HG02840 (cell line): ENCODE results near the gene RAD51B.

ENCODE experiments used
- ATAC-seq: cut with Tn5 transposase; IDR thresholded peaks from one replicate; pipeline ENCODE4 v1.9.1; 2021; ENCODE audit warnings: mild to moderate bottlenecking, moderate library complexity, moderate number of reproducible peaks; ENCODE audit not compliant: unreplicated experiment, low FRiP score

The RAD51B gene

DNA sequence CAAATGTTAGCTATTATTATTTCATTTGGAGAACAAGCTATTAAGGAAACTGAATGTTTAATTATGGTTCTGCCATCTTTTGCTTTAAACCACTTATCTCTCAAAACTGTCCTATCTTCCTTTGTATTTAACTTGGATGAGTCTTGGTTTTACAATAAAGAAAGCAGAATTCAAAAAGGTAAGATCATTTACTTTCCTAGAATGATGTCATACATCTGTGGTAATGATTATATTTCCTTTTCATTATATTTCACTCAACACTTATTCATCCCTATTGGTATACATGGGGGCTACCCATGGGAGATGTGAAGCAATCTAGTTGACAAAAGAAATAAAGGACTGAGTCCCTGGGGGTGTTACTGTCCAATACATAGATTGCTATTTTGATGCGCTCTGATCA lies 516.6 kb downstream of the RAD51B start:
- ATAC-seq, result no peak

GRCh38 chr14:68337279-68337678 lies 517.7 kb downstream of the RAD51B start:
- ATAC-seq, result no peak

DNA sequence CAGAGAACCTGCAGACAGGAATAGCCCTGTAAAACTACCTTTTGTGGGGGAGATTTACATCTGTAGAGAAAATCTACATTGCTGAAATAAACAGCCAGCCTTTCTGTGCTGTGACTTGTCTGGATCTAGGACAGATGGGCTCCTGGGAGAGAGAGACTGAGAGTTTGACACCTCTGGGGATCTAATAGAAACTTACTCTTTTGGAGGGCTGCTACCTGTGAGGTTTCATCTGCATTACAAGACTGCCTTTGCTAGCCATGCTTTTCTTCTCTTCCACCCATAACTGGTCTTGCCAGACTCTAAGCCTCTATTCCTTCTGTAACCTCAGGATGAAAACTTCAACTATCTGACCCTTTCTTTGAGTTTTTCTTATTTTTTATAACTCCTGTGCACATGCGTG lies 520.7 kb downstream of the RAD51B start:
- ATAC-seq, result no peak

- no peak for ATAC-seq
Measured at GRCh38 chr14:68341411-68342212, 522.0 kb downstream of the RAD51B start.

DNA sequence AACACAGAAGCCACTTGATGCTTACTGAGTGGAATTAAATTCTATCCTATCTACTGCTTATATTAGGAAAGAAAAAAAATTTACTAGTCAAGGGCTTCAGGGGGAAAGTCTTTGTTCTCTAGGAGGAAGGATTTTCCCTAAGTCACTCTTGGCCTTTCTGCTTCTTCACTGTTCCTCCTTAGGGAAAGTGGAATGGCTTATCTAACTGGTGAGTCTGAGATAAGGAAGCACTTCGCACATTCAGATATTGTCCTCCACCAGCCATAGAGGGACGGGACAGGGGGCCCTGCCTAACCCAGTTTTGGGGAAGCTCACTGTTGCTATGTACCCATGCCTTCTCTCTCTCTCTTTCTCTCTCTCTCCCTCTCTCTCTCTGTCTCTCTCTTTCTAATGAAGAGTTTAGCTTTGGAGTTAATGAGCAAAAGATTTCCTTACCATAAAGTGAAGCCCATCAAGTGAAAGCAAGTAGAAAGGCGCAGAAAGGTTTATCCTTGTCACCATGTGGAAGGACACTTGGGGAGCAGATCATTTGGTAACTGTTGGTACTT lies 522.7 kb downstream of the RAD51B start:
- ATAC-seq, result no peak

DNA sequence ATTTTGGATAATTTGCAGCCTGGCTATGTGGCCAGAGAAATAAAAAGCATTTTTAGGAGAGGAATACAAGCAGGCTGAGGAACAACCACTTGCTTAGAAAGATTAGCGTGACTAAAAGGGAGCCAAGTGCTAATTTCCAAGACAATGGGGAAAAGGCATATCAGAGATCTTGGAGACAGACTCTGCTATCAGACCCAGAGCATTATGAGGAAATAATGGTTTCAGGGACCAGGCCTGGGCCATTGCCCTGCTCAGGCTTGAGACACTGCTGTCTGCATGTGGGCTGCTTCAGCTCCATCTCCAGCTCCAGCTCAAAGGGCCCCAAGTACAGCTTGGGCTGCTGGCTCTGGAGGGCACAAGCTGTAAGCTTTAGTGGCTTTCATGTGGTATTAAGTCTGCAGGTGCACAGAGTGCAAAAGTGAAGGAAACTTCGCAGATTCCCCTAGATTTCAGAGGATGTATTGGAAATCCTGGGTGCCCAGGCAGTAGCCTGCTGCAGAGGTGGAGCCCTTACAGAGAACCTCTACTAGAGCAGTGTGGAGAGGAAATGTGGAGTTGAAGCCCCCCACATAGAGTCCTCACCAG lies 524.0 kb downstream of the RAD51B start:
- ATAC-seq, result no peak

DNA sequence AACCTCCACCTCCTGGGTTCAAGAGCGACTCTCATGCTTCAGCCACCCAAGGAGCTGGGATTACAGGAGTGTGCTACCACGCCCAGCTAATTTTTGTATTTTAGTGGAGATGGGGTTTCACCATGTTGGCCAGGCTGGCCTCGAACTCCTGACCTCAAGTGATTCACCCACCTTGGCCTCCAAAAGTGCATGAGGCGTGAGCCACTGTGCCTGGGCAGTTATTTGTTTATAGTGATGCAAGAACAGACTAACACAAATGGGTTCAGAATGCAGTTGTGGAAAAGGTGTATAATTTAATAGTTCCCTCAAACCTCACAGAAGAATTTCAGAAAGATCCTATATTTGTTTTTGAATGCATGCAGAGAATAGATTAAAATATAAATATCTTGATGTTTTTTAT lies 526.2 kb downstream of the RAD51B start:
- no peak for ATAC-seq

DNA sequence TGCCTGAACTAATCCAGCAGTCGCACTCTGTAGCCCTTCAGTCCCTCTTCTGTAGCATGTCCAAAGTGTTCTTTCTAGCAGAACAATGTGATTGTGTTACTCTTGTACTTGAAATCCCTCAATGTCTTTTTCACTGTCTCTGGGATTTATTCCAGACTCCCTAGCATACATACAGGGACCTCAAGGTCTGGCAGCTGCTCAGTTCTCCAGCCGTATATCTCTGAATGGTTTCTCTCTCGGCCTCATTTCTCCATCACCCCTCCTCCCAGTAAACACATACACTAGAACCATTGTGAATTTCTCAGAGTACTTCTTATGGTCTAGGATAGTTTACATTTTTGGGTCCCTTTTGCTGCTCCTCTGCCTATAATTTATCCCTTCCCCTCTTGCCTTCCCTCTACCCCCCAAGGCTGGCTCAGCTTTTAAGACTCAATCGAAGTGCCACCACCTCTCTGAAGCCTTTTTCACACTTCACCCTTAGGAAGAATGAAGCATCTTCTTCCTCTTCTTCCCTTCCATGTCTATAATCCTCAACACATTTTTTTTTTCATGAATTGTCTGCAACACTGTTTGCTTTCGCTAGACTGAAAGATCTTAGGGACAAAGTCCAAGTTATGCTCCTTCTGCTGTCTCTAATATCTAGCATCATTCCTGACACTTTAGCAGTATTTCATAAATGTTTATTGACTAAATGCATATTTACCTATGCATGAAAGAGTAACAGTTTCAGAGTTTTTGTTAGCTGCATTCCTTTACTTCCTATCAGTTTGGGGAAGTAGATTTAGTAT lies 527.2 kb downstream of the RAD51B start:
- ATAC-seq, result no peak

GRCh38 chr14:68349900-68350629 lies 530.5 kb downstream of the RAD51B start:
- ATAC-seq, result no peak

GRCh38 chr14:68355415-68355814 lies 535.8 kb downstream of the RAD51B start:
- ATAC-seq, result no peak

DNA sequence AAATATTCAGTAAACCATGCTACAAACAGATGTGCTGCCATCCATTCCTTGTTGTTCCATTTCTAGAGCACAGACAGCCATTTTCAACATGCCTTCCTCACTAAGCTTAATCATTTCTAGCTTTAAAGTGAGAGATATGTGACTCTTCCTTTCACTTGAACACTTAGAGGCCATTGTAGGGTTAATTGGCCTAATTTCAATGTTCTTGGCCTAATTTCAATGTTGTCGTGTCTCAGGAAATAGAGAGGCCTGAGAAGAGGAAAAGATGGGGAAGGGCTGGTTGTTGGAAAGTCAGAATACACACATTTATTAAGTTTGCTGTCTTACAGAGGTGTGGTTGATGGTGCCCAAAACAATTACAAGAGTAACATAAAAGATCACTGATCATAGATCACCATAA lies 538.2 kb downstream of the RAD51B start:
- no peak for ATAC-seq

- no peak for ATAC-seq
Measured at GRCh38 chr14:68358500-68358899, 538.9 kb downstream of the RAD51B start.

DNA sequence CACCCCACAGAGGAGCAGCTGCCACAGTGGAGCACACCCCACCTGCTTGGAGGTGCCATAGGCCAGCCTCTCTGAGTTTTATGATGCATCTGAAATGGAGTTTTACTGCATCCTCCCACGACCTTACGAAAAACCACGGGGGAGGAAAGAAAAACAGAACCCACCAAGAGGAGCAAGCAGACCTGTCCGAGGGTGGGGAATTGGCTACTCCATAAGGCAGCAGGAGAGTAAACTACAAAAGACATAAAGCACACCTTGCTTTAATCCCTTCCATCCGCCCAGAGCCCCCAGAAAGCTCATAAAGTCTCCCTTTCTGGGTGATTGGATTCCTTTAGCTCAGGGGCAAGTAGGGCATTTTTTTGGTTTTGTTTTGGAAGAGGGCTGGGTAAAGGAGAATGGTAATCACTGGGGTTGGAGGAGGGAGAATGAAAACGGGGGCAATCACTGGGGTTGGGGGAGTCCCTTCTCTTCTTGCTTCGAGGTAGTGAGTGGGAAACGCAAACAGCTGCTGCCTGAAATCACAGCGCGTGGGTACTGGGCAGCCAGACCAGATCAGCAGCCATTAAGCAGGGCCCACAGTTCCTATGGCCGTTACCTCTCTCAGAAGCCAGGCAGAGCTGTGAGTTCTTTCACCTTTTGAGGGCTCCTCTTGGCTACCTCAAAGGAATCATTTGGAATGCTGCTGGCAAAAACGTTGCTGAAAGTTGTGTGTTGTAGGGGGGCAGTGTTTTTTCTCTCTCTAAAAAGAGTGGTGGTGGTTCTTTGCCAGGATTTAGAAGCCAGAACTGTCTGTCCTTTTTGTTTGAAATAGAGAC lies 539.6 kb downstream of the RAD51B start:
- no peak for ATAC-seq

DNA sequence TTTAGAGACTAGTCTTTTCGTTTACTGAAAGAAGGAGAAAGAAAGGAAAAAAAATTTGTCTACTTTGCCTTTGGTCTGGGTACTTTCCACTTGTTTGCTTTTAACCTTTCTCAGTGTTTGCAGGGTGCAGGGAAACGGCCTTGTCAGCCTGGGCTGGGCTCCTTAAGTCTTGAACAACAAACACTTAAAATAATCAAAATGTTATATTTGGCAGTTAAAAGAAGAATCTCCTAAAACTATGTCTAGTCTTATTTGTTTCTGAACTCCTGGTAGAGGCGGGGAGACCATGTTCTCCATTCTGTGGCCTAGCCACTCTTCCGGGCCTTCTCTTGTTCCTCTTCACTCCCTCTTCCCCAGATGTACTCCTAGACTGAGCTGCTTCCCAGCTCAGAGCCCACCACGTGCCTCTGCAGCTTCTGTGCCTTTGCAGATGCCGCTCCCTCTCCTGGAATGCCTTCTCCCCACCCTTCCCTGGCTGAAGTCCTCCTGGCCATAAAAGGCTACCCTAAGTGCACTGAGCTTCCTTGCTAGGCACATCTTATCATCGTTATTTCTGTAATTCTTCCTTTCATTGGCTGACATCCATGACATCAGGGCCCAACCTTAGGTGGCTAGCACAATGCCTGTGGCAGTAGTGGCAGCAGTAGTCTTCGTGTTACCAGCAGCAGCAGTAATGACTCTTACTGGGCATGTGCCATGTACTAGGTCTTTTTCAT lies 540.4 kb downstream of the RAD51B start:
- no peak for ATAC-seq

DNA sequence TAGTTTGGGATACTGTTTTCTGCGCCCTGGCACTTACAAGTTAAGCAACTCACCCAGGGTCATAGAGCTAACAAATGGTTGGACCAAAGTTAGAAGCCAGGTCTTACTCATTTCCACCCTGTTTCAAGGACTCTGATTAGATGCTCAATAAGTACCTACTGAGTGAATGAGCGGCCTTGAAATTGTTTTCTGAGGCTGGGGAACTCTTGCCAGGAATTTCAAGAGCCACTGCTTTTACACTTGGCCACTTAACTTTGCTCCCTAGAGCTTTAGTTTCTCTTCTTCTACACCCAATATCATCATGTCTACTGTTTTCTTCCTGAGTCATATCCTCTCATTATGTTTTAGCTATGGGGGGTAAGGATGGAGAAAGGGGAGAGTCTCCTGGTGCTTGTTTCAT lies 541.7 kb downstream of the RAD51B start:
- ATAC-seq, result no peak

DNA sequence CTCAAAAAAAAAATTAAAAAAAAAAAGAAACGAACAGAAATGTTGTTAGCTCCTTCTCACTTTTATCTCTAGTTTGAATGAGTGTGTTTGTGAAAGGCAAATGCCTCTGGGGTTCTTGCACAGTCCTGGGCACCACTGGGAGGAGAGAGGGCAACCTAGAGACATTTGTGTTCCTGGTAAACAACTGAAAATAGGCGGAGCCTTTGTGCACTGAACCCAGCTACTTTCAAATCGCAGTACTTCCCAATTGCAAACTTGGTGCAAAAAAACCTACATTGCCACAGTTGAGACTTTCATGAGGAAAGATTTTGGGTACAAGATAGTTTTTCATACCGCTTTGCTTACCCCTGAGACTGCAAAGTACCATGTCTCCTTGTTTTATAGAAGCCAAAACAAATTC lies 543.3 kb downstream of the RAD51B start:
- no peak for ATAC-seq

GRCh38 chr14:68363466-68363842 lies 543.9 kb downstream of the RAD51B start:
- ATAC-seq, result no peak

DNA sequence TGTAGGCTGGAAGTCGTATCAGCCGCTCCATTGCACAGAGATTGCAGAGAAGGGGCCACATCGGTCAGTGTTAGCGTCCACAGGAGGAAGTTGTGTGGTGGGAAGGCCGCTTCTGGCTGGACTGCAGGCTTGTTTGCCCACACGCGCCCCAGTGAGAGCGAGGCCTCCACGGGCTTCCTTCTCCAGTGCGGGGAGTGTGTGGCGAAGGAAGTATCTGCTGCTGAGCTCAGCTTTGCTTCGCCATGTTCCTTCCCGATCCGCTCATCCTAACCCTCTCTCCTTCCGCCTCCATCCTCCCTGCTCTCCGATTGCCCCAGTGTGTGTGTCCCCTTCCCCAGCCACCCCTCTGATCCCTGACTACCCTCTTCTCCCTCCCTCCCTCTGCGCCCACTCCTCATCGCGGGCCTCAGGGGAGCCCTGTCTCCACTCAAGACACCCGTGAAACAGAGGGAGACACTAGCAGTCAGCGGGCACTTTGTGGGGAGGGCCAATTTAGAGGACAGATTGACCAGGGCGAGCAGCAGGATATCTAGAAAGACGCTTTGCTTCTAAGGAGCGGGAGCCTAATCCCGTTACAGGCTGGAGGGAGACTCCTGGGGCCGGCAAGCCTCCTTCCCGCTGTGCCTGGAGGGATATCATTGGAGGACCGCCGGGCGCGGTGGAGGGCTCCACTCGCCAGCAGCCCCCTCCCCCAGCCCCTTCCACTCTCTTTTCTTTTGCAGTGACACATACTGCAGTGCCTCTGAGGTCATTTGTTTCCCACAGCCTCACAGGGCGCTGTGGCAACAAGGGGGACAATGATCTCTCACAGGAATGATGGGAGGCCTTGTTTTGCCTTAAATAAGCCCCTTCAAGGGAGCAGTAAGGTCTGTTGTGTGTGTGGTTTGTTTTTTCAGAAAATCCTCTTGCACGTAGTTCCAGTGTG lies 544.5 kb downstream of the RAD51B start:
- no peak for ATAC-seq
